GM19397 (cell line): ENCODE measurements around the gene TPRG1.

ENCODE experiments used
- ATAC-seq: cut with Tn5 transposase; IDR thresholded peaks from one replicate; pipeline ENCODE4 v1.9.1; 2021; ENCODE audit warnings: mild to moderate bottlenecking, moderate library complexity; ENCODE audit not compliant: unreplicated experiment

TPRG1 gene, protein sequence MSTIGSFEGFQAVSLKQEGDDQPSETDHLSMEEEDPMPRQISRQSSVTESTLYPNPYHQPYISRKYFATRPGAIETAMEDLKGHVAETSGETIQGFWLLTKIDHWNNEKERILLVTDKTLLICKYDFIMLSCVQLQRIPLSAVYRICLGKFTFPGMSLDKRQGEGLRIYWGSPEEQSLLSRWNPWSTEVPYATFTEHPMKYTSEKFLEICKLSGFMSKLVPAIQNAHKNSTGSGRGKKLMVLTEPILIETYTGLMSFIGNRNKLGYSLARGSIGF

GRCh38 chr3:189171707-189172106 lies at the start of gene TPRG1:
Gene TPRG1 (plus strand): TSS chr3:189171971. CDS start chr3:189207385, 35,414 bp downstream.
- ATAC-seq: no peak

DNA sequence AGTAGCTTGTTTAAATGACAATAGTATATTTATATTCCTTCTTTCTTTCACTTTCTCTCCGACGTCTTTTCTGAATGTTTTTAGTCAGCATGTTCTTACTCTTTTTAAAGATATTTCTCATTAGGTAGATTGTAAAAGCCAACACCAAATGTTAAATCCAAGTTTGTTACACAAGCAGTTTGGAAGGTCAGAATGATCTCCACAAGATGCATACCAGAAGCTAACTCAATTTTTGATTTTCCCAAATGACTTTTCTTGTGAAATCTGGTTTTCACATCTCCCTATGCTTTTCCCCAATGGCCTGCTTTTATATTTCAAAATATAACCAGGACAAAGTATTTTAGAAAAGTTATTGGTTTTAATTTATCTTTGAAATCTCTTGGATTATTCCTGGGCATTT lies 49.7 kb upstream of the TPRG1 start:
- no peak for ATAC-seq

GRCh38 chr3:189122526-189123205 lies 49.1 kb upstream of the TPRG1 start:
- no peak for ATAC-seq

DNA sequence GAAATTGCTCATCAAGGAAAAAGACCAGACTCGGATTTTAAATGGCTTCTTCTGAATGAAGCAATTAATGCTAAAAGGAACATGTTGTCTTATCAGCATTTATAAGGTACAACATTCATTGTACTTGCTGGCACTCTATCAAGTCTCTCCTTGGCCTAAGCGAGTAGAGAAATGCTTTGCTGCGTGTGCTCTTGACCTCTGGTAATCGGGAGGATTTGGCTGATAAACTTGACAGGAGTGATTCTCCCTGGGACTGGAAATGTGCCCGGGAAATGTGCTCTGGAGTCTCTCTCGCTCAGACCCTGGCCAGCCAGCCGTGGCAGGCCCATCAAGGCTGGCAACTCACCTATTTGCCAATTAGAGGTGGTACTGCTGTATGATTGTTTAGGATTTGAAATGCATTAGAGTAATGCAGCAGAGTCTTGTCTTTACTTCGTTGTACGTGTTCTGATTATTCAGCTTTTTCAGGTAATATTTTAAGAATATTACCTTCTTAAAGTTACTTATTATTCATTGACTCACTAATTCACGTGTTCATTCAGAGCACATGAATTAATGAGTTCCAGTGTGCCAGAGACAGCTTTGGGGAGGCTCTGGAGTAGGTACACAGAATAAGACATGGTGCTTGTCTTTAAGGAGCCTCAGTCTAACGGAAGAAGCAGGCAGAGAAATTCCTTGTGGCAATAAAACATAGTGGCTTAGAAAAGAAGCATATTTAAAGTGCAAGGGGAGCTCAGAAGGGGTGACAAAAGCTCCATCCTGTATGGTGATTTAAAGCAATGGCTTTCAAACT lies 48.0 kb upstream of the TPRG1 start:
- ATAC-seq: no peak

DNA sequence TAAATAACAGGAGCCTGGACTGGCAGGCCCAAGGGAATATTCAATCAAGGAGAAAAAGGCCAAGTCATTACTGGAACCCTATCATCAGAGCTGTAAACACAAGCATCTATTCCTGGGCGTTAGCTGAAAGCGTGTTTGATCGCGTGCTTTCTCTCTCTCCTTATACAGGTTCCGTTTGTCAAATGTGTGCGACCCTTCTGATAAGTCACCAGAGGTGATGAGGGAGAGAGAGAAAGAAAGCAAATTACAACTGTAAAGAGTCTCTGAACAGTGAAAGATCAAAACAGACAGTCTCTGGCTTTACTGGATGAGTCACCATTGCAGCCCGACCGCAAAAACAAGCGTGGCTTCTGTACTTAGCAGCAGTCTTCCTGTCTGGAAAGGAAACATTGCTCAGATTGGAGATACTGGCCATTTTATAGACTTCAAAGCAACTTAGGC lies 39.5 kb upstream of the TPRG1 start:
- ATAC-seq: no peak

GRCh38 chr3:189132839-189133238 lies 38.9 kb upstream of the TPRG1 start:
- no peak for ATAC-seq

- ATAC-seq: no peak
Observed at GRCh38 chr3:189133768-189134167, 38.0 kb upstream of the TPRG1 start.

DNA sequence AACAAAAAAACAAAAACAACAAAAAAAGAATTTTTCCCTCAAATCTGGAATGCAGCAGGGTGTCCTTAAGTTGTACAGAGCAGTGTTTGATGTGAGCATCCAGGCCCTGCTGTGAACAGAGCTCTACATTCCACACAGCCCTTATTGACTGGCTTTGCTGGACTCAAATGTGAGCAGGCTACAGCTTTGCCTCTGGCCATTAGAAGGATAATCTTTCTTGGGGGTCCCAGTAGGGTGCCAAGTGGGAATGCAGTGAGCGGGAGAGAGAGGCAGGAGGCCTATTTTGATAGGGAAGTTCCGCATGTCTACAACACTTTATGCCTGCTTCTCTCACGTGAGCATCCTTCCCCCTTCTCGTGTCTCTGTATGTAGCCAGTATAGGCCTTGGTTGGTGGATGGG lies 34.4 kb upstream of the TPRG1 start:
- ATAC-seq: no peak

DNA sequence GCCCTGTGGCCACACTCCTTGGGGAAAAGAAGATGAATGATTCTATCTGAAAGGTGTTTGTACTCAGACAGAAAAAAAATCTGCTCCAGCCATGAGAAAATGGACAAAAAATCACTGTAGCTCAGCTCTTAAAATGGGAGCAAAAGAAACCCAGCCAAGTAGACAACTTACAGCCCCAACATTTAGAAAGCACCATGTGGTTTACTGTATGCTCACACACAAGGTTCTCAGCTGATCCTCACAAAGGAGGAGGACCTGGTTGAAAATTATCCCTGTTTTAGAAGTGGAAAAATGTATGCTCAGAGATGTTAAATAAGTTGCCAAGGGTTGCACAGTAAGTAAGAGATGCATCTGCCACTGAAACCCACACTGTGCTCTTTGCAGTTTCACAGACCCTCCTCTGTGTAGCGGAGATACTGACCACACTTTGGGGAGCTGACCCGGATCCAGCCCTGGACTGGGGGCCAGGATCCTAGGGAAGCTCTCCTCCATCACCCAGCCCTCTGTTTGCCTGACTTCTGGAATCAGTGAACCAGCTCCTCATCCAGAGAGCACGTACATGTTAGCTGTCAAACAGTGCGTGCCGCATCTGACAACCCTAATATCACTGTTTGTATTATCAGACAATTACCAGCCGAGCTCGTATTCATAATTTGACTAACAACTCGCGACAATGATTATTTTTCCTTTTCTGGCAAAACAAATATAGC lies 32.7 kb upstream of the TPRG1 start:
- ATAC-seq: no peak

DNA sequence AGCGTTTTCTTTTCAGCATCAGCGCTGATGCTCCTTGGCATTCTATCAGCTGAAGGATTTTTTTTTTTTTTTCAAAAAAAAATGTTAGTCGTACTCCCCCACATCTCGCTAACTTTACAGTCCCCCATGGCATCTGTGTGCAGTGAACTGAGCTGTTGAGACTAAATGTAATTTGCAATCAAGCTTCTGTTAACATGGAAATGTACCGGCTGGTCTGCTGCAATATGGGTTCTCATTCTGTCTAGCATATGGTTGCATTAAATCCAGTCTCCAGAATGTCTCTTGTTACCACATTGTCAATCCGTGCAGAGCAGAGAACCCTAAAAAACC lies 32.2 kb upstream of the TPRG1 start:
- ATAC-seq: no peak

DNA sequence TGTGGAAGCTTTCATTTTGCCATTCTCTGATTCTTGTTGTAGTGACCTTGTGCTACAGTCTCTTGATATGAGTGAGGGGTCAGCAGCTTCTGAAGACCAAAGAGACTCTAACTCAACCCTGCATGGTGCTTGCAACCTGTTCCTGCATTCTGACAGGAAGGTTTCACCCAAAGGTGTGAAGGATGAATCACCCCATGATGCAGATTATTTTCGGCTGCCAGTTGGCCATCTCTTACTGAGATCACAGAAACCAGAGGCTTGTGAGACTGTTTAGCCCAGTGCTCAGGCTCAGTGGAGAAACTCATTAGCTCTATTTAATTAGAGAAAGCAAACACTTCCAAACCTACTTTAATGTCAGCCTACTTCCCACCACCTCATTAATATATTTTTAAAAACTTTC lies 29.2 kb upstream of the TPRG1 start:
- no peak for ATAC-seq

- ATAC-seq: no peak
Observed at GRCh38 chr3:189143321-189143720, 28.4 kb upstream of the TPRG1 start.

DNA sequence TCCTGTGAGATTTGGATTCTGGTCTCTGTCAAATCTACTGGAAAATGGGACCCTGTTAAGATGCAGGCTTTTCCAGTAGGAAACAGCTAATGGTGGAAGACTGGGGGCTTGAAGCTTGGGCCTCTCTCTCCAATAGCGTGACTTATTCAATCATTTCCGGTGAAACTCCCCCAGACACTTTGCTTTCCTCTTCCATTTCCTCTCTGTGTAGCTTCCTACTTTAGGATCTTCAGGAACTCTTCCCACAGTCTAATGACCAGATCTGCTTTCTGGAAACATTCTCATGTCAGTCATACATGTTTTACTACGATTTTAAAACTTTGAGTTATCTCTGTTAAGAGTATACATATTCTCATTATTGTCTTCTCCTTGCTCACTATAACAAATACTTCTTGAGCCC lies 28.0 kb upstream of the TPRG1 start:
- no peak for ATAC-seq

GRCh38 chr3:189144645-189145044 lies 27.1 kb upstream of the TPRG1 start:
- no peak for ATAC-seq

- ATAC-seq: no peak
Observed at GRCh38 chr3:189146848-189147247, 24.9 kb upstream of the TPRG1 start.

DNA sequence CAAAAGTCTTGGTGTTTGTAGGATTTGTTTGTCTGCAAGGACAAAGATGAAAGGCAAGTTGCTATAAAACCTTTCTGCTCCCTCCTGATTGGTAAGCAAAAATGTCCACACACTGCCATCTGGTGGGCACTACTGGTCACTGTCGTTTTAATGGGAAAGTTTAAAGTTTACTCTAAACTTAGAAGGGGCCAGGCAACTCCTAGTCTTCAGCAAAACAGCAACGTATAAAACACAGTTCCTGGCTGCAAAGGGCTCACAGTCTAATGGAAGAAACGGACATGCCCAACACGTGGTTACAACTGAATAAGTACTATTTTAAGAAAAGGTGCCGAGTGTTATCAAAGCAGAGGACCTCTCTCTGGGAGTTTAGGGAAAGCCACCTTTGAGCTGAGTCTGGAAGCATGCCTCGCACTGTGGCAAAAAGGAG lies 23.7 kb upstream of the TPRG1 start:
- no peak for ATAC-seq

GRCh38 chr3:189149203-189149602 lies 22.6 kb upstream of the TPRG1 start:
- ATAC-seq: no peak

DNA sequence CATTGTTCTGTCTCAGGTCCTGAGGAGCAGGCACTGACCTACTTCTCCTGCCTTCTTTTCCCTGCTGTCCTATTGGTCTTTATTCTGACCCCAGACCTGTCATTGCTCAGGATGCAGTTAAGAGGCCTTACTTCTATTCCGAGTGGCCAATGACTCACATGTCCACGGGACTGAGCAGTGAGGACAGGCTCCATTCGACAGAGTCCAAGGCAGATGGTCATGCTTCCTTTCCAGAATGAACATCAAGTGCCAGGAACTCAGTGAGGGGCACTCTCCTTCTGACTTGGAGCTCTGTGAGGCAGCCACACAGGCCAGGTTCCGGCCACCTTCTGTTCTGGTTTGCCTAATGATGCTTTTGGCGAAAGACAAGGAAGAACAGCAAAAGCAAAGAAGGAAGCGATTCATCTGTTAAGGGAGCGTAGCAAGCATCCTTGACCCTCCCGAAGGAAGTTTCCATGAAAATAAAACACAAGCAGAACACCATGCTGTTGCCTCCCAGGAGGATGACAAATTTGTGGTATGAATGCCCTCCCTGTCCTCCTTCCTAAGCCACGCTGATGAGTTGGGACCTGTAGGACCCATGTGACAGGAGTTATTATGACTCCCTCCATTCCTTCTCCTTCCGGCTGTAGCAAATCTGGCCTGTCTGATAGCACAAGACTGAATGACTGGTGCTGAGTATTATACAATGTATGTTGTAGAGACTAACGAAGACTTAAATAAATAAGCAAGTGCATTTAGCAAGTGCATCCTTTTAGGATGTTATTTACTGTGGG lies 14.4 kb upstream of the TPRG1 start:
- no peak for ATAC-seq

DNA sequence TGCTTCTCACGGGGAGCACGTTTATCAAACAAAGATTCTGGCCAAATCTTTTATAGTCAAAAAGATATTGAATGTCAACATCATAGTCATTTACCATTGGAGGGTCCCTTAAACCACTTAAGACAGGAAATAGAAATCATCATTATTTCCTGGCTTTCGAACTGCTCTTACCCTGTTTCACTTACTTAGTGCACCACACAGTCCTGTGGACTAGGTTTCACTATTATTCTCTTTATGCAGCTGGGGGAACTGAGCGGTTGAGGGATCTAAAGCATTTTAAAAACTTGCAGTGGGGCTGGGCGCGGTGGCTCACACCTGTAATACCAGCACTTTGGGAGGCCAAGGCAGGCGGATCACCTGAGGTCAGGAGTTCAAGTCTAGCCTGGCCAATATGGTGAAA lies 13.7 kb upstream of the TPRG1 start:
- no peak for ATAC-seq

DNA sequence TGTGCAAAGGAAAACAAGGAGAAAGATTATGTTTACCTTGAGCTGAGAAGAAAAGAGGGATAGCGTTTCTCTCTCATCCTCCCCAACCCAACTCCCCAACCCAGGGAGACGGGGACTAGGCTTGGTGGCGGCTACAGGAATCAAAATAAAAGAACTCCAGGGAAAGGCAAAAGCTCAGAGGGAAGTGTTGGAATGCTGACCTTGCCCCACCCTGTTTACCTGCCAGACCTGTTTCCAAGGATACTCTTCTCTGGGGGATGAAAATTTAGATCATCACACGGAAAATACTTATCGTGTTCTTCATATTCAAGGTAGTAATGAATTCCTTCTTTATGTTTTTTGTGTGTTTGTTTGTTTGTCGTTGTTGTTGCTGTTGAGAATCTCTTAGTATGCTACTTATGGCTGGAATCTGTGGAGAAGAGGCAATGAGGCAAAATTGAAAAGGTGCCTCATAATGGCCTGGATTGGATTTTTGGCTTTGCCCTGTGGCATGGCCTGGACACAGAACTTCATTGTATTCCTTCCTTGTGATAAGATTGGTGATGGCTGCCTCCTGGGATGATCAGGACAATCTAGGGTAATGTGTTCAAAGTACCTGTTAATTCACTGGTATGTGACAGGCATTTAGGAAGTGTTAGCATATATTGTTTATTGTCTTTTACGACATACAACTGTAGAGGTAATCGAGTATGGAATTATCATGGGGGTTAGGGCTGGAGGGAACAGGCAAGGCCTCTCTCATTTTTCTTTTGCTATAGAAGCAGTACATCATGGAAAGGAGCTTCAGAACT lies 11.1 kb upstream of the TPRG1 start:
- no peak for ATAC-seq
